Sigmoid colon (tissue), 7 donors: ENCODE data around the gene ADGRV1. TPM values are rescaled to one million over a fixed set of nuclear protein-coding genes. Genes with fewer than 3 reads are reported as not detected.

Source experiments
- DNase-seq: peaks from one replicate; pipeline ENCODE4 v3.0.0-alpha.2; 2019
- H3K27ac ChIP-seq, 4 donors: fragments of 200-600 bp; sonication (generic); one replicate each; pipeline ENCODE4 v1.5.1; 2016 to 2019; ENCODE audit warnings: mild to moderate bottlenecking in 1 of 4
- H3K27me3 ChIP-seq, 3 donors: fragments of 200-600 bp; sonication (generic); one replicate each; pipeline ENCODE4 v1.5.1; 2019; ENCODE audit warnings: mild to moderate bottlenecking in 1 of 3
- H3K36me3 ChIP-seq, 4 donors: fragments of 200-600 bp; sonication (generic); one replicate each; pipeline ENCODE4 v1.5.1; 2016 to 2019
- H3K4me1 ChIP-seq, 4 donors: fragments of 200-600 bp; sonication (generic); one replicate each; pipeline ENCODE4 v1.5.1; 2017 to 2019
- H3K4me3 ChIP-seq, 4 donors: fragments of 200-600 bp; sonication (generic); one replicate each; pipeline ENCODE4 v1.5.1; 2017 to 2019; ENCODE audit warnings: mild to moderate bottlenecking in 2 of 4, moderate library complexity in 1 of 4
- H3K9me3 ChIP-seq, 4 donors: fragments of 200-600 bp in 3 of 4; sonication (generic) in 3 of 4; one replicate each; pipeline versions ENCODE4 v1.5.1 to v1.6.1; 2013 to 2019
- CTCF ChIP-seq, 4 experiments: fragments of 450-650 bp in 3 of 4; fragments of 200-600 bp in 1 of 4; IDR thresholded peaks; one replicate each; pipeline ENCODE4 v1.5.1; 2016 to 2019; ENCODE audit warnings: antibody characterized with exemption in 4 of 4, mild to moderate bottlenecking in 3 of 4, moderate library complexity in 2 of 4
- EP300 ChIP-seq, 4 donors: sonication (generic); formaldehyde crosslinking; IDR thresholded peaks; one replicate each; pipeline ENCODE4 v1.6.1; 2017; ENCODE audit warnings: antibody characterized with exemption in 4 of 4
- POLR2A ChIP-seq, 2 donors: fragments of 450-650 bp; IDR thresholded peaks; one replicate each; pipeline ENCODE4 v1.6.1; 2016; ENCODE audit warnings: antibody characterized with exemption in 2 of 2, mild to moderate bottlenecking in 2 of 2, moderate library complexity in 2 of 2
- POLR2AphosphoS5 ChIP-seq, 4 donors: sonication (generic); formaldehyde crosslinking; IDR thresholded peaks; one replicate each; pipeline ENCODE4 v1.6.1; 2017; ENCODE audit warnings: antibody characterized with exemption in 4 of 4
- WGBS, 2 donors: extraction: QIAGEN DNeasy Blood & Tissue Kit; methylation state at CpG; one replicate each; pipeline ENCODE4 v1.1.7; 2013; 5-methylcytosine and 5-hydroxymethylcytosine counted together
- intact Hi-C: fragments of 100-400 bp; cut with DNase I; formaldehyde crosslinking; loops from one replicate; pipeline ENCODE4 v1.15.1; 2023
- polyA plus RNA-seq, 3 donors: library from polyadenylated mRNA; stranded (reverse); fragments of 200-250 nt; gene quantifications; one replicate each; pipeline ENCODE4 v1.2.3, GENCODE V29; 2013
- total RNA-seq, 4 donors: library from RNA; depleted of rRNA; stranded (reverse); fragments of >200 nt; gene quantifications; one replicate each; pipeline ENCODE4 v1.1.0, GENCODE V29; 2016
- donor health status: healthy with polysubstance abuse.
- donor health status: Bipolar disorder and iron deficiency.
- donor health status: healthy.

ADGRV1 gene
- total and polyA plus RNA-seq, 7 donors = 0.54 to 2.1 (median 0.74) TPM; not detected in 1

- TF ChIP-seq POLR2A (IDR thresholded peaks at IDR 0.05) = no peak
- no peak for TF ChIP-seq CTCF (IDR thresholded peaks at IDR 0.05)
- TF ChIP-seq EP300 (IDR thresholded peaks at IDR 0.05) = no peak
- no peak for TF ChIP-seq POLR2AphosphoS5 (IDR thresholded peaks at IDR 0.05)
- H3K9me3 ChIP-seq = no peaks in the 10 kb centered on the region
- H3K27ac ChIP-seq = no peak overlapping the region
- H3K27me3 ChIP-seq = no peaks in the 10 kb centered on the region
- no peaks in the 10 kb centered on the region for H3K36me3 ChIP-seq
- H3K4me3 ChIP-seq = no peak overlapping the region
- H3K4me1 ChIP-seq = no peaks in the 10 kb centered on the region
- intact Hi-C loops = no loop called here
- WGBS, 2 donors = 21 to 70% methylated on average over 2 of the region's 2 CpGs
- no peak for DNase-seq
Measured at GRCh38 chr5:90899014-90899604, 340.5 kb downstream of the ADGRV1 start.

- no peak overlapping the region for H3K4me3 ChIP-seq
- TF ChIP-seq POLR2A (IDR thresholded peaks at IDR 0.05) = no peak
- no peak for TF ChIP-seq POLR2AphosphoS5 (IDR thresholded peaks at IDR 0.05)
- TF ChIP-seq CTCF (IDR thresholded peaks at IDR 0.05) = no peak
- H3K27me3 ChIP-seq = no peaks in the 10 kb centered on the region
- no peak for DNase-seq
- no peaks in the 10 kb centered on the region for H3K9me3 ChIP-seq
- no peaks in the 10 kb centered on the region for H3K36me3 ChIP-seq
- intact Hi-C loops = no loop called here
- H3K4me1 ChIP-seq = no peaks in the 10 kb centered on the region
- no peak overlapping the region for H3K27ac ChIP-seq
Measured at GRCh38 chr5:90901261-90901660, 342.7 kb downstream of the ADGRV1 start.

- TF ChIP-seq POLR2AphosphoS5 (IDR thresholded peaks at IDR 0.05) (no peak), CTCF (IDR thresholded peaks at IDR 0.05) (no peak), EP300 (IDR thresholded peaks at IDR 0.05) (no peak), POLR2A (IDR thresholded peaks at IDR 0.05) (no peak)
Measured at GRCh38 chr5:90902170-90902569, 343.6 kb downstream of the ADGRV1 start.

DNA sequence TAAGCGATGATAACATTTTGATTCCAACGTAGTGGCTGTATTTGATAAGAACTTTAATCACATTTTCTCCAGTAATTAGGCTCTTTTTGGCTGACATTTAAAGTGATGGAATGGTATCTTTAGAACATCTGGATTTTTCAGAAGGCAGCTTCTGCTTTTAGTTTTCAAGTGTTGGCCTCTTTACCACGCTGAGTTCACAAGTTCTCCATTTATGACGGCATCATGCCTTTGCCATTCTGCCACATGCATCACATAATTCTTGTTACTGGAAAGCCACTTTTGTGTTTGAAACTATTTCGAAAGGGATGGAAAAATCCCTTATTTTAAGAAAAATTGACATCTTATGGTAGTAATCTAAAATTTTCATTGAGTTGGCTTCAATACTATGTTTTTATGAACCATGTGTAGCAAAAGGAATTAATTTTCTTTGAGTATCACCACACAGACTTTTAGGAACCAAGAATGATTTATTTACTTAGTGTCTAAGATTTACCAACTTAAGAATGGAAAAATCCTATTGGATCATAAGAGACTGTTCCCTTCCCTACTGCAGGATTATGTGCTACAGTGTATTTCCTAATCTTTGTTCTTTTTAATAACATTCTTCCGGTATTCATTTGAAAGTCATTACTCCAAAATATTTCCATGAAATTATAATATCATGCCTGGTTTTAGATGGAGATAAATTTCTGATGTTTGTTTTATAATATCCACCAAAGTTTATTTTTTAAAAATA is 344.2 kb downstream of the ADGRV1 start:
- H3K27ac ChIP-seq = no peak overlapping the region

More at GRCh38 chr5:90902170-90902569, 343.6 kb downstream of the ADGRV1 start:
- no peaks in the 10 kb centered on the region for H3K4me1 ChIP-seq
- WGBS, 2 donors = 93 to 94% methylated on average over 4 of the region's 4 CpGs
- no peak overlapping the region for H3K4me3 ChIP-seq
- H3K9me3 ChIP-seq = no peaks in the 10 kb centered on the region
- DNase-seq = no peak
- no peaks in the 10 kb centered on the region for H3K27me3 ChIP-seq
- intact Hi-C loops = no loop called here
- no peaks in the 10 kb centered on the region for H3K36me3 ChIP-seq
- no peak overlapping the region for H3K27ac ChIP-seq

More for the DNA sequence above, 344.2 kb downstream of the ADGRV1 start:
- no peak overlapping the region for H3K4me3 ChIP-seq
- no peaks in the 10 kb centered on the region for H3K4me1 ChIP-seq
- no peak for TF ChIP-seq CTCF (IDR thresholded peaks at IDR 0.05)
- TF ChIP-seq POLR2A (IDR thresholded peaks at IDR 0.05) = no peak
- no peak for TF ChIP-seq EP300 (IDR thresholded peaks at IDR 0.05)
- no peak for TF ChIP-seq POLR2AphosphoS5 (IDR thresholded peaks at IDR 0.05)
- H3K9me3 ChIP-seq = no peaks in the 10 kb centered on the region
- WGBS, 2 donors = 76 to 87% methylated on average over 6 of the region's 6 CpGs
- H3K36me3 ChIP-seq = no peaks in the 10 kb centered on the region
- H3K27me3 ChIP-seq = no peaks in the 10 kb centered on the region
- DNase-seq = no peak
- intact Hi-C loops = no loop called here
